Measurements from ENCODE around the gene MYO1D.

- no peak for TF ChIP-seq EZH2 (IDR thresholded peaks at IDR 0.05)
- no peak for TF ChIP-seq ZNF274 (IDR thresholded peaks at IDR 0.05; ENCODE audit: low read depth, low read length)
- no peak for TF ChIP-seq POLR2AphosphoS5 (IDR thresholded peaks at IDR 0.05; ENCODE audit: low read depth, low read length)
Measured at GRCh38 chr17:32833526-32833925, 43.4 kb downstream of the MYO1D start.

Data from HCT116 (cell line).